Activated effector memory CD4-positive, alpha-beta T cell treated with Interleukin-2 at 50 U/mL for 16 hours (primary cell): ENCODE data around the gene TMSB10.
A peak's percentile ranks its signal among the peaks of the same experiment; 100 is the strongest.

Experiments
- DNase-seq: peaks from one replicate; pipeline ENCODE4 v3.0.0-alpha.2; 2020

The TMSB10 gene

GRCh38 chr2:84880645-84881521, 24.6 kb upstream of the TMSB10 start, which contains the start of gene TRABD2A:
TRABD2A (minus strand) TSS chr2:84881084; CDS start chr2:84881039, 45 bp downstream.
- DNase-seq: no peak

GRCh38 chr2:84881581-84882413, 23.7 kb upstream of the TMSB10 start:
- peak; percentile 83 for DNase-seq

- DNase-seq: no peak
Observed at GRCh38 chr2:84882414-84882738, 23.1 kb upstream of the TMSB10 start.

GRCh38 chr2:84882775-84883550, 22.5 kb upstream of the TMSB10 start:
- no peak for DNase-seq

- no peak for DNase-seq
Observed at GRCh38 chr2:84884449-84884848, 21.0 kb upstream of the TMSB10 start.

- DNase-seq: no peak
Observed at GRCh38 chr2:84885111-84885510, 20.3 kb upstream of the TMSB10 start.

- DNase-seq: no peak
Observed at GRCh38 chr2:84886791-84887190, 18.7 kb upstream of the TMSB10 start.

GRCh38 chr2:84888401-84889276, 16.8 kb upstream of the TMSB10 start:
- DNase-seq: no peak

- DNase-seq: no peak
Observed at GRCh38 chr2:84889332-84889731, 16.1 kb upstream of the TMSB10 start.

- no peak for DNase-seq
Observed at GRCh38 chr2:84891355-84892010, 14.0 kb upstream of the TMSB10 start.

- no peak for DNase-seq
Observed at GRCh38 chr2:84894131-84894586, 11.3 kb upstream of the TMSB10 start.

GRCh38 chr2:84894758-84895520, 10.5 kb upstream of the TMSB10 start:
- DNase-seq: no peak

- DNase-seq: no peak
Observed at GRCh38 chr2:84896567-84896966, 8.9 kb upstream of the TMSB10 start.

- no peak for DNase-seq
Observed at GRCh38 chr2:84897773-84898172, 7.7 kb upstream of the TMSB10 start.

- DNase-seq: no peak
Observed at GRCh38 chr2:84899304-84900204, 5.9 kb upstream of the TMSB10 start.

- DNase-seq: no peak
Observed at GRCh38 chr2:84900971-84901370, 4.5 kb upstream of the TMSB10 start.

GRCh38 chr2:84901593-84902120, 3.8 kb upstream of the TMSB10 start:
- no peak for DNase-seq

- no peak for DNase-seq
Observed at GRCh38 chr2:84902526-84902925, 2.9 kb upstream of the TMSB10 start.

GRCh38 chr2:84904151-84904550, 1.3 kb upstream of the TMSB10 start:
- DNase-seq: no peak
